ENCODE measurements around the gene PRKCA. TPM values are rescaled to one million over a fixed set of nuclear protein-coding genes. Genes with fewer than 3 reads are reported as not detected.

Gene PRKCA
- total RNA-seq, 3 donors from 2014 or later (not counting 1 experiment from before 2014, with no cell fraction given) = 19.6 to 29.0 (median 20.4) TPM

DNA sequence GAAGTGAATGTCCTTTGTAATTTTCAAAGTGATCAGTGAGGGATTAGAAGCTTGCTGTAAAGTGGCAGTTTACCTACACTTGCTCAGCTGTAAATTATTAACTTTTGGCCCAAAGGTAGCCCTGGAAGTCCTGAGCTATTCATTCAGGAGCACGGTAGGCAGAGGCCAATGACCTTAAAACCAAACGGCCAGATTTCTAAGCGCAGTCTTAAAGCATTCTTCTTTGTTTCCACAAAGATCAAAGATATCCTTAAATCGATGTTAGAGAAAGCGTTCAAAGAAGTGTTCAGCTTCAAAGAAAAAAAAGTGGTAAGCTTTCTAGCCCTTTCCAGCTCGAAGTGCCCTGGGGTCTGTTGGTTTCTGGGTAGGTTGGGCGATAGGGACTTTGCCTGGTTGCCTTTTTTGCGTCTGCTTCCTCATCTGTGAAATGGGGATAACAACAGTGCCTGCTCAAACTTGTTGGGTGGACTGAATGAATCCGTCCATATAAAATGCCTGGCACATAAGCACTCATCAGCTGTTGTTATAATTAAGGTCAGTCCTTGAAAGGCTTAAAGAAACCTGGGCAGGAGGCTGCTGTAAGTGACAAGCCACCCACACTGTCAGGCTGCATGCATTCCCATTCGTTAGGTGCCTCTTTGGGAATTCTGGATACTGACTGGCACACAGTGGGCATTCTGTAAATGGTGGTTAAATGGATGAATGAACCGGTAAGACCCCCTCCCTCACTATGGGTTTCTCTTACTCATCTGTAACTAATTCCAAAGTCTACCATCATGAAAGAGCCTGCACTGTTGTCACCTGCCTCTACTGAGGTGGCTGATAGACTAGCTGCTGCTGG, 113.2 kb downstream of the PRKCA start:
- WGBS (ENCODE audit: insufficient coverage) = 65% methylated on average over 9 of the region's 11 CpGs
- H3K27me3 ChIP-seq (ENCODE audit: control insufficient read depth, insufficient read depth, low read length) = no peaks in the 10 kb centered on the region
- H3K4me3 ChIP-seq (ENCODE audit: low read length) = no peak overlapping the region
- ATAC-seq = no peak
- peaks cover 4 to 12% of the 10 kb centered on the region in 2 donors for H3K4me1 Mint-ChIP-seq
- no peaks in the 10 kb centered on the region for H3K36me3 ChIP-seq (ENCODE audit: control insufficient read depth, insufficient read depth, low read length)
- no peaks in the 10 kb centered on the region for H3K27me3 Mint-ChIP-seq (ENCODE audit: low read depth in 2 of 2)
- H3K4me3 Mint-ChIP-seq = no peak overlapping the region
- TF ChIP-seq, protein P1, sequence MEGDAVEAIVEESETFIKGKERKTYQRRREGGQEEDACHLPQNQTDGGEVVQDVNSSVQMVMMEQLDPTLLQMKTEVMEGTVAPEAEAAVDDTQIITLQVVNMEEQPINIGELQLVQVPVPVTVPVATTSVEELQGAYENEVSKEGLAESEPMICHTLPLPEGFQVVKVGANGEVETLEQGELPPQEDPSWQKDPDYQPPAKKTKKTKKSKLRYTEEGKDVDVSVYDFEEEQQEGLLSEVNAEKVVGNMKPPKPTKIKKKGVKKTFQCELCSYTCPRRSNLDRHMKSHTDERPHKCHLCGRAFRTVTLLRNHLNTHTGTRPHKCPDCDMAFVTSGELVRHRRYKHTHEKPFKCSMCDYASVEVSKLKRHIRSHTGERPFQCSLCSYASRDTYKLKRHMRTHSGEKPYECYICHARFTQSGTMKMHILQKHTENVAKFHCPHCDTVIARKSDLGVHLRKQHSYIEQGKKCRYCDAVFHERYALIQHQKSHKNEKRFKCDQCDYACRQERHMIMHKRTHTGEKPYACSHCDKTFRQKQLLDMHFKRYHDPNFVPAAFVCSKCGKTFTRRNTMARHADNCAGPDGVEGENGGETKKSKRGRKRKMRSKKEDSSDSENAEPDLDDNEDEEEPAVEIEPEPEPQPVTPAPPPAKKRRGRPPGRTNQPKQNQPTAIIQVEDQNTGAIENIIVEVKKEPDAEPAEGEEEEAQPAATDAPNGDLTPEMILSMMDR (IDR thresholded peaks at IDR 0.05) = no peak
- H3K27ac Mint-ChIP-seq = no peak overlapping the region
- no peaks in the 10 kb centered on the region for H3K36me3 Mint-ChIP-seq
- no peak overlapping the region for H3K27ac ChIP-seq (ENCODE audit: low read length)
- intact Hi-C loops (cut with micrococcal nuclease) = no loop called here
- H3K4me1 ChIP-seq (ENCODE audit: control insufficient read depth, insufficient read depth, low read length) = no peaks in the 10 kb centered on the region
- no peaks in the 10 kb centered on the region for H3K9me3 ChIP-seq (ENCODE audit: control insufficient read depth, insufficient read depth, low read length)
- H3K9me3 Mint-ChIP-seq = no peaks in the 10 kb centered on the region
- DNase-seq = no peak

DNA sequence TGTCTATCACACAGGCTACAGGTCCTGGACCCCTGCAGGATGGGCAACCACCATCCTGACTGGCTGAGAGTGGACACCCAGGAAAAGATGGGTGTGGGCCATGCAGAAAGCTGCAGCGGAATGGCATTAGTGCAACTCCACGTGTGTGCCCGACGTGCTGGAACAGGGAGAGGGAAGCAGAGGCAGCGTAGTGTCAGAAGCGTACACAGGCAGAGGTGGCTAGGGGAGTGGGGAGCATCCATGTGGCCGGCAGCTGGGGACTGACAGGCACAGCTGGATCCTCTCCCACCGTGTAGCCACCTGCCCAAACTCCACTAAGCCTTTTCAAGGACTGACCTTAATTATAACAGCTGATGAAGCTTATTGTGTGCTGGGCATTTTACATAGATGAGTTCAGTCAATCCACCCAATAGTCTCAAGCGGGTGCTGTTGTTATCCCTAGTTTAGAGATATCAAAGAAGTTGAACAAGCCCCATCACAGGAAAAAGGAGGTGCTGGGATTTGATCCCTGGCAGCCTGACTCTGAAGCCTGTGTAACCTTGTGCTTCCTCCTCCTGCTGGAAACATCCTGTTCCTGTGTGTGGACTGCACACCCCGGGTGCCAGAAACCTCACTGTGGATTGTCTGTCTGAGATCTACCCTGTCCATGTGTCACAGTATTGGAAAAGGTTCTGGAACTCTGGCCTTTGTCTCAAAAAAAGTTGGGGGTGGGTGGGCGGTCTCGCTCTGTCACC, 114.0 kb downstream of the PRKCA start:
- H3K4me3 Mint-ChIP-seq = no peak overlapping the region
- Histone ChIP-seq H3K4me3 (ENCODE audit: low read length) (no peak overlapping the region), H3K9me3 (ENCODE audit: control insufficient read depth, insufficient read depth, low read length) (no peaks in the 10 kb centered on the region), H3K27me3 (ENCODE audit: control insufficient read depth, insufficient read depth, low read length) (no peaks in the 10 kb centered on the region), H3K36me3 (ENCODE audit: control insufficient read depth, insufficient read depth, low read length) (no peaks in the 10 kb centered on the region), H3K4me1 (ENCODE audit: control insufficient read depth, insufficient read depth, low read length) (no peaks in the 10 kb centered on the region), H3K27ac (ENCODE audit: low read length) (no peak overlapping the region)
- intact Hi-C loops (cut with micrococcal nuclease) = no loop called here
- H3K36me3 Mint-ChIP-seq = no peaks in the 10 kb centered on the region
- WGBS (ENCODE audit: insufficient coverage) = 90% methylated on average over 12 of the region's 12 CpGs
- TF ChIP-seq, protein P1 (IDR thresholded peaks at IDR 0.05) = no peak
- DNase-seq = no peak
- H3K9me3 Mint-ChIP-seq = no peaks in the 10 kb centered on the region
- no peak for ATAC-seq
- H3K27me3 Mint-ChIP-seq (ENCODE audit: low read depth in 2 of 2) = no peaks in the 10 kb centered on the region
- H3K27ac Mint-ChIP-seq = no peak overlapping the region
- H3K4me1 Mint-ChIP-seq = peaks cover 4 to 12% of the 10 kb centered on the region in 2 donors

DNA sequence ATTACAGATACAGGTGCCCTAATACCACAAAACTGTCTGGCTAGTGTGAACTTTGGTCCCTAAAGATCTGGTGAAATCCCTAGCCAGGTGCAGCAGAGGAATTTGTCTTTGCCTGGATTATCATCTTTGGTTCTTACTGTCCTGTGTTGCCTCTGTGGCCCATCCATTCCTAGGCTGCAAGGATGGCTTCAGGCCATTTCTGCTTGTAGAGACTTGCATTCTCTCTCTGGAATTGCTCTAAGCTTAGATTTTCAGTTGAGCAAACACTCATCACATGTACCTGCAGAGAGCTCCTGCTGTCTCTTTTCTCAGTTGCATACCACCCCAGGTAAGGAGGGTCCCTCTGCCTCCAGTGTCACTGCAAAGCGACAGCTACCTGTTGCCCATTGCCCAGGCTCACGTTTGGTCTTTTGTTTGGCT, 114.9 kb downstream of the PRKCA start:
- no peaks in the 10 kb centered on the region for H3K27me3 Mint-ChIP-seq (ENCODE audit: low read depth in 2 of 2)
- Histone ChIP-seq H3K4me3 (ENCODE audit: low read length) (no peak overlapping the region), H3K4me1 (ENCODE audit: control insufficient read depth, insufficient read depth, low read length) (no peaks in the 10 kb centered on the region), H3K36me3 (ENCODE audit: control insufficient read depth, insufficient read depth, low read length) (no peaks in the 10 kb centered on the region), H3K9me3 (ENCODE audit: control insufficient read depth, insufficient read depth, low read length) (no peaks in the 10 kb centered on the region), H3K27ac (ENCODE audit: low read length) (no peak overlapping the region), H3K27me3 (ENCODE audit: control insufficient read depth, insufficient read depth, low read length) (no peaks in the 10 kb centered on the region)
- no peak for ATAC-seq
- 90% methylated on average over 2 of the region's 2 CpGs for WGBS (ENCODE audit: insufficient coverage)
- TF ChIP-seq, protein P1 (IDR thresholded peaks at IDR 0.05) = no peak
- no peaks in the 10 kb centered on the region for H3K36me3 Mint-ChIP-seq
- intact Hi-C loops (cut with micrococcal nuclease) = no loop called here
- peaks cover 4 to 18% of the 10 kb centered on the region in 2 donors for H3K4me1 Mint-ChIP-seq
- no peak overlapping the region for H3K27ac Mint-ChIP-seq
- no peak overlapping the region for H3K4me3 Mint-ChIP-seq
- DNase-seq = no peak
- no peaks in the 10 kb centered on the region for H3K9me3 Mint-ChIP-seq
